SK-N-SH treated with all-trans-retinoic acid at 6 μM for 48 hours (cell line): ENCODE results near the gene ARHGAP12.

Source experiments
- ATAC-seq: fragments of 200-7000 bp; cut with Tn5 transposase; 3 replicates; pipeline ENCODE4 v1.9.1; 2020; ENCODE audit warnings: mild to moderate bottlenecking, moderate library complexity
- ARNTL ChIP-seq: fragments of 450-650 bp; formaldehyde crosslinking; IDR thresholded peaks from 2 replicates; pipeline ENCODE4 v1.5.0; 2020; ENCODE audit warnings: low read depth, mild to moderate bottlenecking, moderate library complexity, borderline replicate concordance
- BACH2 ChIP-seq: fragments of 250-450 bp; sonication (Bioruptor Pico); IDR thresholded peaks from 2 replicates; pipeline ENCODE4 v1.9.0; 2021; ENCODE audit warnings: mild to moderate bottlenecking, borderline replicate concordance
- CSDC2 ChIP-seq: fragments of 250-450 bp; sonication (Bioruptor Pico); IDR thresholded peaks from 2 replicates; pipeline ENCODE4 v1.5.0; 2020; ENCODE audit warnings: mild to moderate bottlenecking, moderate library complexity
- ESRRG ChIP-seq: fragments of 250-450 bp; sonication (Bioruptor Pico); IDR thresholded peaks from 2 replicates; pipeline ENCODE4 v1.6.1; 2021; ENCODE audit warnings: mild to moderate bottlenecking
- GLIS3 ChIP-seq: fragments of 250-450 bp; sonication (Bioruptor Pico); IDR thresholded peaks from 2 replicates; pipeline ENCODE4 v1.5.0; 2020; ENCODE audit warnings: mild to moderate bottlenecking, moderate library complexity
- ISL1 ChIP-seq: fragments of 250-450 bp; sonication (Bioruptor Pico); IDR thresholded peaks from 2 replicates; pipeline ENCODE4 v2.1.2; 2022; ENCODE audit warnings: mild to moderate bottlenecking, moderate library complexity
- OSR1 ChIP-seq: fragments of 250-450 bp; sonication (Bioruptor Pico); IDR thresholded peaks from 2 replicates; pipeline ENCODE4 v1.8.0; 2022; ENCODE audit warnings: moderate library complexity, mild to moderate bottlenecking, inconsistent platforms
- PPARA ChIP-seq: fragments of 250-450 bp; sonication (Bioruptor Pico); IDR thresholded peaks from 2 replicates; pipeline ENCODE4 v1.5.0; 2020; ENCODE audit warnings: mild to moderate bottlenecking, borderline replicate concordance
- RARB ChIP-seq: fragments of 250-450 bp; sonication (Bioruptor Pico); IDR thresholded peaks from 2 replicates; pipeline ENCODE4 v1.8.0; 2021; ENCODE audit warnings: mild to moderate bottlenecking, moderate library complexity
- SNAI2 ChIP-seq: fragments of 250-450 bp; sonication (Bioruptor Pico); IDR thresholded peaks from 2 replicates; pipeline ENCODE4 v1.5.0; 2020; ENCODE audit warnings: mild to moderate bottlenecking, moderate library complexity
- TCF4 ChIP-seq: fragments of 250-450 bp; sonication (Bioruptor Pico); IDR thresholded peaks from 2 replicates; pipeline ENCODE4 v1.8.0; 2021; ENCODE audit warnings: mild to moderate bottlenecking, moderate library complexity, borderline replicate concordance
- TOX ChIP-seq: fragments of 250-450 bp; sonication (Bioruptor Pico); IDR thresholded peaks from 2 replicates; pipeline ENCODE4 v1.8.0; 2021; ENCODE audit warnings: mild to moderate bottlenecking, moderate library complexity, borderline replicate concordance
- ZC3H10 ChIP-seq: fragments of 250-450 bp; sonication (Bioruptor Pico); IDR thresholded peaks from 2 replicates; pipeline ENCODE4 v1.5.1; 2021; ENCODE audit warnings: mild to moderate bottlenecking, moderate library complexity
- ZFP3 ChIP-seq: fragments of 250-450 bp; sonication (Bioruptor Pico); IDR thresholded peaks from 2 replicates; pipeline ENCODE4 v1.5.0; 2020; ENCODE audit warnings: mild to moderate bottlenecking, moderate library complexity
- ZFP30 ChIP-seq: fragments of 450-650 bp; formaldehyde crosslinking; IDR thresholded peaks from 2 replicates; pipeline ENCODE4 v1.5.0; 2022; ENCODE audit warnings: mild to moderate bottlenecking, moderate library complexity
- ZNF565 ChIP-seq: fragments of 450-650 bp; formaldehyde crosslinking; conservative IDR thresholded peaks from 2 replicates; pipeline ENCODE4 v1.5.0; 2020; ENCODE audit warnings: low read depth, mild to moderate bottlenecking, moderate library complexity
- ZNF70 ChIP-seq: fragments of 450-650 bp; formaldehyde crosslinking; IDR thresholded peaks from 2 replicates; pipeline ENCODE4 v1.5.0; 2020; ENCODE audit warnings: mild to moderate bottlenecking, moderate library complexity
- ZNF8 ChIP-seq: fragments of 450-650 bp; formaldehyde crosslinking; IDR thresholded peaks from 2 replicates; pipeline ENCODE4 v1.5.0; 2020; ENCODE audit warnings: mild to moderate bottlenecking, moderate library complexity
- TF ChIP-seq, protein P1 (sequence below): fragments of 250-450 bp; sonication (Bioruptor Pico); IDR thresholded peaks from 2 replicates; pipeline ENCODE4 v1.5.1; 2021; ENCODE audit warnings: mild to moderate bottlenecking, moderate library complexity
- TF ChIP-seq, protein P2 (sequence below): fragments of 250-450 bp; sonication (Bioruptor Pico); IDR thresholded peaks from 2 replicates; pipeline ENCODE4 v1.5.1; 2020; ENCODE audit warnings: low read depth, mild to moderate bottlenecking, moderate library complexity
- TF ChIP-seq, protein P3 (sequence below): fragments of 250-450 bp; sonication (Bioruptor Pico); IDR thresholded peaks from 2 replicates; pipeline ENCODE4 v1.5.0; 2020; ENCODE audit warnings: mild to moderate bottlenecking, moderate library complexity
- TF ChIP-seq, protein P4 (sequence below): fragments of 250-450 bp; sonication (Bioruptor Pico); IDR thresholded peaks from 2 replicates; pipeline ENCODE4 v1.8.0; 2021; ENCODE audit warnings: low read depth, mild to moderate bottlenecking, moderate library complexity, borderline replicate concordance

The ARHGAP12 gene

DNA sequence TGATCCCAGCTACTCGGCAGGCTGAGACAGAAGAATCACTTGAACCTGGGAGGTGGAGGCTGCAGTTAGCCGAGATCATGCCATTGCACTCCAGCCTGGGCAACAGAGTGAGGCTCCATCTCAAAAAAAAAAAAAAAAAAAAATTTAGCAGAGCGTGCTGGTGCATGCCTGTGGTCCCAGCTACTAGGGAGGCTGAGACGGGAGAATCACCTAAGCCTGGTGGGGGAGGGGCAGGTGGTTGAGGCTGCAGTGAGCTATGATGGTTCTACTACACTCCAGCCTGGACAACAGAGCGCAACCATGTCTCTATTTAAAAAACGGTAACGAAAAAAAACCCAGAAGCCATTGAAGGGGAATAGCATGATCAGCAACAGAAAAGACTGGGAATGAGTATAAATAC lies 89.9 kb downstream of the ARHGAP12 start:
- no peak for ATAC-seq
- TF ChIP-seq ZNF70 (CRISPR knock-in tag) (no peak), BACH2 (CRISPR knock-in tag) (no peak), OSR1 (CRISPR knock-in tag) (no peak), ISL1 (CRISPR knock-in tag) (no peak), ARNTL (CRISPR knock-in tag) (no peak), ZNF565 (CRISPR knock-in tag) (no peak), RARB (no peak), GLIS3 (CRISPR knock-in tag) (no peak), TCF4 (CRISPR knock-in tag) (no peak), ESRRG (CRISPR knock-in tag) (no peak), ZFP3 (CRISPR knock-in tag) (no peak), CSDC2 (CRISPR knock-in tag) (no peak)
- TF ChIP-seq, protein P1, sequence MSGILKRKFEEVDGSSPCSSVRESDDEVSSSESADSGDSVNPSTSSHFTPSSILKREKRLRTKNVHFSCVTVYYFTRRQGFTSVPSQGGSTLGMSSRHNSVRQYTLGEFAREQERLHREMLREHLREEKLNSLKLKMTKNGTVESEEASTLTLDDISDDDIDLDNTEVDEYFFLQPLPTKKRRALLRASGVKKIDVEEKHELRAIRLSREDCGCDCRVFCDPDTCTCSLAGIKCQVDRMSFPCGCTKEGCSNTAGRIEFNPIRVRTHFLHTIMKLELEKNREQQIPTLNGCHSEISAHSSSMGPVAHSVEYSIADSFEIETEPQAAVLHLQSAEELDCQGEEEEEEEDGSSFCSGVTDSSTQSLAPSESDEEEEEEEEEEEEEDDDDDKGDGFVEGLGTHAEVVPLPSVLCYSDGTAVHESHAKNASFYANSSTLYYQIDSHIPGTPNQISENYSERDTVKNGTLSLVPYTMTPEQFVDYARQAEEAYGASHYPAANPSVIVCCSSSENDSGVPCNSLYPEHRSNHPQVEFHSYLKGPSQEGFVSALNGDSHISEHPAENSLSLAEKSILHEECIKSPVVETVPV: no peak

DNA sequence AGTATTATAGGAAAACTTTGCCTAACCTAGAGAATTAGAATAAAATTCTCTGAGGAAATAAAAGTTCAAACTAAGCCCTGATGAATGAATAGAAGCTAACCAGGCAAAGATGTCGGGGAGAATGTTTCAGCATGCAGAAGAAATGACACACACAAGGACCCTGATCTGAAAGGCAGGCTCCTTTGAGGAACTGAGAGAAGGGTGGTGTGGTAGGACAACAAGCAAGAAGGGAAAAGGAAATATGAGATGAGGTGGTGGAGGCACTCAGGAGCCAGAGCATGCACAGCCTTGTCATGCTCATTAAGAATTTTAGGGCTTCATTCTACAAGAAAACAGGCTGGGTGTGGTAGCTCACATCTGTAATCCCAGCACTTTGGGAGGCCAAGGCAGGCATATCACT lies 90.6 kb downstream of the ARHGAP12 start:
- TF ChIP-seq, protein P1: no peak
- no peak for TF ChIP-seq ZNF8 (CRISPR knock-in tag)
- TF ChIP-seq CSDC2 (CRISPR knock-in tag): no peak
- no peak for TF ChIP-seq PPARA (CRISPR knock-in tag)
- no peak for TF ChIP-seq TCF4 (CRISPR knock-in tag)
- TF ChIP-seq ZFP30 (CRISPR knock-in tag): no peak
- TF ChIP-seq RARB: no peak
- no peak for TF ChIP-seq ZC3H10 (CRISPR knock-in tag)
- TF ChIP-seq, protein P2, sequence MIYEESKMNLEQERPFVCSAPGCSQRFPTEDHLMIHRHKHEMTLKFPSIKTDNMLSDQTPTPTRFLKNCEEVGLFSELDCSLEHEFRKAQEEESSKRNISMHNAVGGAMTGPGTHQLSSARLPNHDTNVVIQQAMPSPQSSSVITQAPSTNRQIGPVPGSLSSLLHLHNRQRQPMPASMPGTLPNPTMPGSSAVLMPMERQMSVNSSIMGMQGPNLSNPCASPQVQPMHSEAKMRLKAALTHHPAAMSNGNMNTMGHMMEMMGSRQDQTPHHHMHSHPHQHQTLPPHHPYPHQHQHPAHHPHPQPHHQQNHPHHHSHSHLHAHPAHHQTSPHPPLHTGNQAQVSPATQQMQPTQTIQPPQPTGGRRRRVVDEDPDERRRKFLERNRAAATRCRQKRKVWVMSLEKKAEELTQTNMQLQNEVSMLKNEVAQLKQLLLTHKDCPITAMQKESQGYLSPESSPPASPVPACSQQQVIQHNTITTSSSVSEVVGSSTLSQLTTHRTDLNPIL (CRISPR knock-in tag): no peak
- no peak for TF ChIP-seq SNAI2 (CRISPR knock-in tag)
- no peak for TF ChIP-seq ARNTL (CRISPR knock-in tag)
- TF ChIP-seq ZNF565 (CRISPR knock-in tag): no peak
- TF ChIP-seq, protein P3, sequence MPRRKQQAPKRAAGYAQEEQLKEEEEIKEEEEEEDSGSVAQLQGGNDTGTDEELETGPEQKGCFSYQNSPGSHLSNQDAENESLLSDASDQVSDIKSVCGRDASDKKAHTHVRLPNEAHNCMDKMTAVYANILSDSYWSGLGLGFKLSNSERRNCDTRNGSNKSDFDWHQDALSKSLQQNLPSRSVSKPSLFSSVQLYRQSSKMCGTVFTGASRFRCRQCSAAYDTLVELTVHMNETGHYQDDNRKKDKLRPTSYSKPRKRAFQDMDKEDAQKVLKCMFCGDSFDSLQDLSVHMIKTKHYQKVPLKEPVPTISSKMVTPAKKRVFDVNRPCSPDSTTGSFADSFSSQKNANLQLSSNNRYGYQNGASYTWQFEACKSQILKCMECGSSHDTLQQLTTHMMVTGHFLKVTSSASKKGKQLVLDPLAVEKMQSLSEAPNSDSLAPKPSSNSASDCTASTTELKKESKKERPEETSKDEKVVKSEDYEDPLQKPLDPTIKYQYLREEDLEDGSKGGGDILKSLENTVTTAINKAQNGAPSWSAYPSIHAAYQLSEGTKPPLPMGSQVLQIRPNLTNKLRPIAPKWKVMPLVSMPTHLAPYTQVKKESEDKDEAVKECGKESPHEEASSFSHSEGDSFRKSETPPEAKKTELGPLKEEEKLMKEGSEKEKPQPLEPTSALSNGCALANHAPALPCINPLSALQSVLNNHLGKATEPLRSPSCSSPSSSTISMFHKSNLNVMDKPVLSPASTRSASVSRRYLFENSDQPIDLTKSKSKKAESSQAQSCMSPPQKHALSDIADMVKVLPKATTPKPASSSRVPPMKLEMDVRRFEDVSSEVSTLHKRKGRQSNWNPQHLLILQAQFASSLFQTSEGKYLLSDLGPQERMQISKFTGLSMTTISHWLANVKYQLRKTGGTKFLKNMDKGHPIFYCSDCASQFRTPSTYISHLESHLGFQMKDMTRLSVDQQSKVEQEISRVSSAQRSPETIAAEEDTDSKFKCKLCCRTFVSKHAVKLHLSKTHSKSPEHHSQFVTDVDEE (CRISPR knock-in tag): no peak
- TF ChIP-seq BACH2 (CRISPR knock-in tag): no peak
- TF ChIP-seq ESRRG (CRISPR knock-in tag): no peak
- no peak for TF ChIP-seq TOX (CRISPR knock-in tag)
- TF ChIP-seq, protein P4, sequence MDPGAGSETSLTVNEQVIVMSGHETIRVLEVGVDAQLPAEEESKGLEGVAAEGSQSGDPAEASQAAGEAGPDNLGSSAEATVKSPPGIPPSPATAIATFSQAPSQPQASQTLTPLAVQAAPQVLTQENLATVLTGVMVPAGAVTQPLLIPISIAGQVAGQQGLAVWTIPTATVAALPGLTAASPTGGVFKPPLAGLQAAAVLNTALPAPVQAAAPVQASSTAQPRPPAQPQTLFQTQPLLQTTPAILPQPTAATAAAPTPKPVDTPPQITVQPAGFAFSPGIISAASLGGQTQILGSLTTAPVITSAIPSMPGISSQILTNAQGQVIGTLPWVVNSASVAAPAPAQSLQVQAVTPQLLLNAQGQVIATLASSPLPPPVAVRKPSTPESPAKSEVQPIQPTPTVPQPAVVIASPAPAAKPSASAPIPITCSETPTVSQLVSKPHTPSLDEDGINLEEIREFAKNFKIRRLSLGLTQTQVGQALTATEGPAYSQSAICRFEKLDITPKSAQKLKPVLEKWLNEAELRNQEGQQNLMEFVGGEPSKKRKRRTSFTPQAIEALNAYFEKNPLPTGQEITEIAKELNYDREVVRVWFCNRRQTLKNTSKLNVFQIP (CRISPR knock-in tag): no peak
- no peak for TF ChIP-seq GLIS3 (CRISPR knock-in tag)
- no peak for TF ChIP-seq ZNF70 (CRISPR knock-in tag)
- no peak for ATAC-seq
